ENCODE data around the gene ITIH5. TPM values are rescaled to one million over a fixed set of nuclear protein-coding genes. Genes with fewer than 3 reads are reported as not detected.

The ITIH5 gene
- total RNA-seq, 4 donors from 2014 or later: 4.4 to 10.7 (median 8.3) TPM

GRCh38 chr10:7560519-7560918 lies 106.2 kb downstream of the ITIH5 start:
- no peak for TF ChIP-seq POLR2A (IDR thresholded peaks at IDR 0.05)
- TF ChIP-seq CTCF (IDR thresholded peaks at IDR 0.05): no peak
- H3K4me3 ChIP-seq (ENCODE audit: low read depth, poor library complexity, severe bottlenecking): no peak overlapping the region
- WGBS, 2 donors: 47 to 49% methylated on average over 4 of the region's 4 CpGs
- intact Hi-C loops (cut with DNase I; ENCODE audit: low total_unique reads): no loop called here
- DNase-seq (ENCODE audit: low spot score in 2 of 2): no peak

GRCh38 chr10:7559386-7559785 lies 107.4 kb downstream of the ITIH5 start:
- TF ChIP-seq CTCF (IDR thresholded peaks at IDR 0.05): no peak
- TF ChIP-seq POLR2A (IDR thresholded peaks at IDR 0.05): no peak
- no peak overlapping the region for H3K4me3 ChIP-seq (ENCODE audit: low read depth, poor library complexity, severe bottlenecking)
- WGBS, 2 donors: 74 to 76% methylated on average over 3 of the region's 3 CpGs
- DNase-seq (ENCODE audit: low spot score in 2 of 2): no peak
- intact Hi-C loops (cut with DNase I; ENCODE audit: low total_unique reads): no loop called here

- no peak for TF ChIP-seq POLR2A (IDR thresholded peaks at IDR 0.05)
- TF ChIP-seq CTCF (IDR thresholded peaks at IDR 0.05): no peak
- no peak overlapping the region for H3K4me3 ChIP-seq (ENCODE audit: low read depth, poor library complexity, severe bottlenecking)
- intact Hi-C loops (cut with DNase I; ENCODE audit: low total_unique reads): no loop called here
- 83 to 91% methylated on average over 3 of the region's 3 CpGs for WGBS, 2 donors
- no peak for DNase-seq (ENCODE audit: low spot score in 2 of 2)
These were observed 108.7 kb downstream of the ITIH5 start for GRCh38 chr10:7558036-7558435.

- no peak for DNase-seq (ENCODE audit: low spot score in 2 of 2)
- intact Hi-C loops (cut with DNase I; ENCODE audit: low total_unique reads): no loop called here
- no peak for TF ChIP-seq CTCF (IDR thresholded peaks at IDR 0.05)
- no peak for TF ChIP-seq POLR2A (IDR thresholded peaks at IDR 0.05)
- H3K4me3 ChIP-seq (ENCODE audit: low read depth, poor library complexity, severe bottlenecking): no peak overlapping the region
- 68 to 69% methylated on average over 10 of the region's 10 CpGs for WGBS, 2 donors
These were observed 113.2 kb downstream of the ITIH5 start for GRCh38 chr10:7553531-7553930.

GRCh38 chr10:7551950-7552716 lies 114.6 kb downstream of the ITIH5 start:
- H3K4me3 ChIP-seq (ENCODE audit: low read depth, poor library complexity, severe bottlenecking): no peak overlapping the region
- WGBS, 2 donors: 51 to 67% methylated on average over 18 of the region's 18 CpGs
- intact Hi-C loops (cut with DNase I; ENCODE audit: low total_unique reads): no loop called here
- peak in 1 of 2 donors; percentile 63 for DNase-seq (ENCODE audit: low spot score in 2 of 2)
- no peak for TF ChIP-seq POLR2A (IDR thresholded peaks at IDR 0.05)
- TF ChIP-seq CTCF (IDR thresholded peaks at IDR 0.05): no peak

GRCh38 chr10:7551289-7551688 lies 115.5 kb downstream of the ITIH5 start:
- no peak overlapping the region for H3K4me3 ChIP-seq (ENCODE audit: low read depth, poor library complexity, severe bottlenecking)
- DNase-seq (ENCODE audit: low spot score in 2 of 2): no peak
- intact Hi-C loops (cut with DNase I; ENCODE audit: low total_unique reads): no loop called here
- TF ChIP-seq POLR2A (IDR thresholded peaks at IDR 0.05) (no peak), CTCF (IDR thresholded peaks at IDR 0.05) (no peak)
- WGBS, 2 donors: 78% methylated on average over 6 of the region's 6 CpGs
